Ovary (tissue), 9 donors: ENCODE measurements around the gene FER. TPM values are rescaled to one million over a fixed set of nuclear protein-coding genes. Genes with fewer than 3 reads are reported as not detected.

Experiments
- DNase-seq, 5 donors: peaks; one replicate each; pipeline ENCODE4 v3.0.0-alpha.2; 2019 to 2020
- H3K27ac ChIP-seq, 2 donors: fragments of 200-600 bp; one replicate each; pipeline versions ENCODE4 v1.5.1 to v1.8.0; 2019 to 2022
- H3K27me3 ChIP-seq: fragments of 200-600 bp; one replicate; pipeline ENCODE4 v1.8.0; 2022
- H3K36me3 ChIP-seq: fragments of 200-600 bp; sonication (generic); one replicate; pipeline ENCODE4 v1.5.1; 2019
- H3K4me1 ChIP-seq: one replicate; pipeline ENCODE4 v1.8.1; 2013; ENCODE audit warnings: mild to moderate bottlenecking, moderate library complexity; ENCODE audit not compliant: insufficient read depth
- H3K4me3 ChIP-seq: fragments of 200-600 bp; sonication (generic); one replicate; pipeline ENCODE4 v1.5.1; 2017
- H3K9me3 ChIP-seq, 2 donors: fragments of 200-600 bp in 1 of 2; sonication (generic) in 1 of 2; one replicate each; pipeline versions ENCODE4 v1.5.1 to v1.8.1; 2013 to 2019; ENCODE audit warnings: mild to moderate bottlenecking in 1 of 2, moderate library complexity in 1 of 2
- EP300 ChIP-seq: sonication (generic); formaldehyde crosslinking; IDR thresholded peaks from one replicate; pipeline ENCODE4 v1.6.1; 2017; ENCODE audit warnings: antibody characterized with exemption
- POLR2A ChIP-seq: fragments of 450-650 bp; IDR thresholded peaks from one replicate; pipeline ENCODE4 v1.6.1; 2017; ENCODE audit warnings: antibody characterized with exemption, mild to moderate bottlenecking, moderate library complexity
- whole genome bisulfite sequencing, 3 donors: extraction: QIAGEN DNeasy Blood & Tissue Kit in 1 of 3; methylation state at CpG; one replicate each; pipeline versions ENCODE4 v1.1.5 to v1.1.7; 2013 to 2017; 5-methylcytosine and 5-hydroxymethylcytosine counted together
- intact Hi-C, 4 donors: fragments of 100-400 bp; cut with DNase I; formaldehyde crosslinking; loops; one replicate each; pipeline versions ENCODE4 v1.11.0 to v1.15.1; 2022 to 2023
- polyA plus RNA-seq, 2 donors: library from polyadenylated mRNA; stranded (reverse); fragments of 200-250 nt in 1 of 2; fragments of 350-450 nt in 1 of 2; fragmentation: Illumina TruSeq in 1 of 2; extraction: RNeasy Lipid Tissue Mini Kit (QIAGEN cat#74804) in 1 of 2; gene quantifications; one replicate each; pipeline ENCODE4 v1.2.3, GENCODE V29; 2013 to 2014
- total RNA-seq, 7 donors: library from RNA; depleted of rRNA in 2 of 7; stranded (reverse); fragments of >200 nt in 2 of 7; fragmentation: NEBNext Ultra II Directional in 3 of 7; extraction: Animal tissue kit (Norgen Biotek cat#: 25700) in 3 of 7; gene quantifications; one replicate each; pipeline versions ENCODE4 v1.1.0 to v1.2.4, GENCODE V29; 2016 to 2023
- TF ChIP-seq, protein P1 (sequence below), 3 donors: fragments of 450-650 bp in 2 of 3; fragments of 200-600 bp in 1 of 3; IDR thresholded peaks; one replicate each; pipeline versions ENCODE4 v1.5.1 to v1.8.0; 2016 to 2022; ENCODE audit warnings: antibody characterized with exemption in 3 of 3, mild to moderate bottlenecking in 1 of 3
- donor health status: DM: no; HTN: no; CAD: no; lungs with moderate emphysema.
- donor health status: DM: no; HTN: no; CAD: no.
- donor health status: Bipolar disorder and iron deficiency.
- donor health status: DM: yes; HTN: yes; CAD: no.
- donor health status: DM: no; HTN: no; CAD: no.
- donor health status: DM: yes; HTN: yes; CAD: no.

Gene FER
- total and polyA plus RNA-seq, 9 donors: 3.0 to 36.0 (median 28.0) TPM

- Histone ChIP-seq H3K4me1 (no peaks in the 10 kb centered on the region), H3K9me3 (no peaks in the 10 kb centered on the region), H3K27me3 (no peaks in the 10 kb centered on the region), H3K27ac (no peak overlapping the region), H3K4me3 (no peak overlapping the region), H3K36me3 (no peaks in the 10 kb centered on the region)
- TF ChIP-seq POLR2A: no peak
- TF ChIP-seq EP300: no peak
- TF ChIP-seq, protein P1, sequence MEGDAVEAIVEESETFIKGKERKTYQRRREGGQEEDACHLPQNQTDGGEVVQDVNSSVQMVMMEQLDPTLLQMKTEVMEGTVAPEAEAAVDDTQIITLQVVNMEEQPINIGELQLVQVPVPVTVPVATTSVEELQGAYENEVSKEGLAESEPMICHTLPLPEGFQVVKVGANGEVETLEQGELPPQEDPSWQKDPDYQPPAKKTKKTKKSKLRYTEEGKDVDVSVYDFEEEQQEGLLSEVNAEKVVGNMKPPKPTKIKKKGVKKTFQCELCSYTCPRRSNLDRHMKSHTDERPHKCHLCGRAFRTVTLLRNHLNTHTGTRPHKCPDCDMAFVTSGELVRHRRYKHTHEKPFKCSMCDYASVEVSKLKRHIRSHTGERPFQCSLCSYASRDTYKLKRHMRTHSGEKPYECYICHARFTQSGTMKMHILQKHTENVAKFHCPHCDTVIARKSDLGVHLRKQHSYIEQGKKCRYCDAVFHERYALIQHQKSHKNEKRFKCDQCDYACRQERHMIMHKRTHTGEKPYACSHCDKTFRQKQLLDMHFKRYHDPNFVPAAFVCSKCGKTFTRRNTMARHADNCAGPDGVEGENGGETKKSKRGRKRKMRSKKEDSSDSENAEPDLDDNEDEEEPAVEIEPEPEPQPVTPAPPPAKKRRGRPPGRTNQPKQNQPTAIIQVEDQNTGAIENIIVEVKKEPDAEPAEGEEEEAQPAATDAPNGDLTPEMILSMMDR (IDR thresholded peaks at IDR 0.05): no peak
- DNase-seq: no peak
- intact Hi-C loops: no loop called here
- WGBS, 3 donors: 50 to 83% (median 81%) methylated on average over 3 of the region's 3 CpGs
These were observed 66.0 kb downstream of the FER start for GRCh38 chr5:108813673-108814072.

GRCh38 chr5:108814551-108814950 lies 66.9 kb downstream of the FER start:
- intact Hi-C loops: no loop called here
- no peak overlapping the region for H3K27ac ChIP-seq
- H3K4me1 ChIP-seq: no peaks in the 10 kb centered on the region

GRCh38 chr5:108818613-108819272 lies 71.0 kb downstream of the FER start:
- Histone ChIP-seq H3K36me3 (no peaks in the 10 kb centered on the region), H3K4me3 (no peak overlapping the region), H3K9me3 (no peaks in the 10 kb centered on the region), H3K4me1 (no peaks in the 10 kb centered on the region), H3K27me3 (no peaks in the 10 kb centered on the region), H3K27ac (no peak overlapping the region)
- intact Hi-C loops: no loop called here
- WGBS, 3 donors: 96 to 98% (median 97%) methylated on average over 5 of the region's 5 CpGs
- DNase-seq: no peak
- no peak for TF ChIP-seq EP300
- TF ChIP-seq POLR2A: no peak
- TF ChIP-seq, protein P1 (IDR thresholded peaks at IDR 0.05): no peak

More at GRCh38 chr5:108814551-108814950, 66.9 kb downstream of the FER start:
- Histone ChIP-seq H3K27me3 (no peaks in the 10 kb centered on the region), H3K36me3 (no peaks in the 10 kb centered on the region), H3K4me3 (no peak overlapping the region), H3K9me3 (no peaks in the 10 kb centered on the region)
- TF ChIP-seq EP300: no peak
- TF ChIP-seq, protein P1 (IDR thresholded peaks at IDR 0.05): no peak
- TF ChIP-seq POLR2A: no peak
- WGBS, 3 donors: 40 to 59% (median 55%) methylated on average over 4 of the region's 4 CpGs
- DNase-seq: no peak

- DNase-seq: no peak
- H3K27ac ChIP-seq: no peak overlapping the region
- WGBS, 3 donors: 87 to 92% (median 87%) methylated on average over 3 of the region's 3 CpGs
- TF ChIP-seq, protein P1 (IDR thresholded peaks at IDR 0.05): no peak
- TF ChIP-seq EP300: no peak
- no peak for TF ChIP-seq POLR2A
- H3K4me3 ChIP-seq: no peak overlapping the region
- no peaks in the 10 kb centered on the region for H3K4me1 ChIP-seq
- H3K27me3 ChIP-seq: no peaks in the 10 kb centered on the region
- H3K9me3 ChIP-seq: no peaks in the 10 kb centered on the region
- H3K36me3 ChIP-seq: no peaks in the 10 kb centered on the region
- intact Hi-C loops: no loop called here
These were observed 73.3 kb downstream of the FER start for GRCh38 chr5:108820983-108821382.
